Measurements from ENCODE around the gene PHLDA3. TPM values are rescaled to one million over a fixed set of nuclear protein-coding genes. Genes with fewer than 3 reads are reported as not detected.

PHLDA3 gene
- total RNA-seq, 2 donors from 2014 or later = 25.2 to 48.8 TPM

DNA sequence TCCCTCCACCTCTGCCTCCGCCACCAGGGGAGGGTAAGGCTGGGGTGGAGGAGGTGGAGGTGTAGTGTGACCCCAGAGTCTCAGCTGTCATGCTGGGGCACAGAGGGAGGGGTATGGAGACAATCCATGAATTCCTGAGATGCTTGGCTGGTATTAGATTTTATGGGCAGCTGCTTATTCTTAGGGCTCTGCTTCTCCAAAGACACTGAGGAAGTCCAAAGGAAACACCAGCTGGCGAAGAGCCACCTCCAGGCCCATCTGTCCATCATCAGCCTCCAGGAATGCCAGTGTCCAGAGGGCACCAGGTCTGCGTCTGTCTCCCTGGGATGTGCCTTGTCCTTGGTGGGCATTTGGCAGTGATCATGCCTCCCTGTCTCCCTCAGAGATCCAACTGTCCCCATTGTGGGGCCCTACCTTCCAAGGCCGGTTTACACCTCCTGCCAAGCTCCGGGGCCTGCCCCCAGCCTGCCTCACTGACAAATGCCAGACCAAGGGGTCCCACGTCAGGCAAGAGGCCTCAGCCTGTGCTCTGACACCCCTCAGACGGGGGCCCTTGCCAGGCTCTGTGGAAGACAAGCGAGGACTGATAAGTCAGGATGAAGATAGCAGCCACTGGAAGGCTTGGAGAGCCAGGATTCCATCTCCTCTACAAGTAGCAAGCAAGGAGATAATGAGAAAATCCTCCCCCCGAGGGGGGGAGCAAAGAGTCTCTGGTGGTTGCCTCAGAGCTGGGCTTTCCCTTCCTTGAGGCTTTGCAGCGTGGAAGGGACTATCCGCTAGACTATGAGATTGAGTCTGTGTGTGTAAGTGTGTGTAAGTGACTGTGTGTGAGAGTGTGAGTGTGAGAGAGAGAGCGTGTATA is 49.0 kb downstream of the PHLDA3 start:
- Histone ChIP-seq H3K27ac (no peak overlapping the region), H3K4me1 (no peaks in the 10 kb centered on the region), H3K36me3 (replicated peaks in 1 of 2; ENCODE audit: insufficient read depth in 1 of 2, low read depth in 2 of 2) (no peaks in the 10 kb centered on the region), H3K27me3 (no peaks in the 10 kb centered on the region), H3K4me3 (no peak overlapping the region), H3K9me3 (no peaks in the 10 kb centered on the region)
- DNase-seq = no peak
- 68 to 80% methylated on average over 7 to 12 of the region's 12 CpGs for WGBS, 2 donors
- TF ChIP-seq CTCF (IDR thresholded peaks at IDR 0.05) = no peak
- TF ChIP-seq POLR2A (IDR thresholded peaks at IDR 0.05) = no peak
- no peak for ATAC-seq
- intact Hi-C loops (cut with DNase I) = no loop called here

DNA sequence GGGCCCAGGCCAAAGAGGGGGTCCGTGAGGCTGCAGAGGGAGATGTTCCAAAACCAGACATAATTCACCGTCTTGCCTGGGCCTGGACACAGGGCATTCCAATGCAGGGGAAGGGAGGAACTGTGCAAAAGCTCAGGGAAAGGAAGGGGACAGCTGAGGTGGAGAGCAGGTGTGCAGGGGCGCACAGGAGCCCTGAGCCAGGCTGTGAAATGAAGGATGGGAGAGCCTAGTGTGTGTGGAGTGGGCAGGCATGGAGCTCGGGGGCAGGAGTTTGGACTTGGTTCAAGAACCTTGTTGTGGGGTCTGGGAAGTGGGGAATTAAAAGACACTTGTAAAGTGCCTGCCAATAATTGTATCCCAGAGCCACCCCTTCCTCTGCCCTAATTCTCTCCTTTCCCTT is 49.7 kb downstream of the PHLDA3 start:
- Histone ChIP-seq H3K27me3 (no peaks in the 10 kb centered on the region), H3K36me3 (replicated peaks in 1 of 2; ENCODE audit: insufficient read depth in 1 of 2, low read depth in 2 of 2) (no peaks in the 10 kb centered on the region), H3K4me1 (no peaks in the 10 kb centered on the region), H3K9me3 (no peaks in the 10 kb centered on the region), H3K4me3 (no peak overlapping the region), H3K27ac (no peak overlapping the region)
- WGBS, 2 donors = 88 to 92% methylated on average over 4 of the region's 4 CpGs
- no peak for ATAC-seq
- DNase-seq = no peak
- TF ChIP-seq POLR2A (IDR thresholded peaks at IDR 0.05) (no peak), CTCF (IDR thresholded peaks at IDR 0.05) (no peak)
- intact Hi-C loops (cut with DNase I) = no loop called here

DNA sequence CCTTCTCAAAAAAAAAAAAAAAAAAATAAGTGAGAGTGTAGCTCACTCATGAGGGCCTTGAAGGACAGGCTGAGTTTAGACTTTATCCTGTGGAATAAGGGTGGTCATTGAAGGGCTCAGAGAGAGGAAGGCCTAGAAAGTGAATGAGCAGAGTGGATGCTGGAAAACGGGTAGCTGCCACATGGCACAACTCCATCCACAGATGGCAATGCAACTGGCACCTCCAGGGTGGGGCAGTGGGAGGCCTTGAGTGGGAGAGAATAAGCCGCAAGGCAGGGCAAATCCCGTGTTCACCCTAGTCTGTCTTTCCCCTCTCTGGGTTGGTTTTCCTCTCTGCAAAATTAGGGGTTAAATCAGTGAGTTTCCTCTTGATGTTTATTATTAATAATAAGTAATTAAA is 50.5 kb downstream of the PHLDA3 start:
- Histone ChIP-seq H3K27me3 (no peaks in the 10 kb centered on the region), H3K36me3 (replicated peaks in 1 of 2; ENCODE audit: insufficient read depth in 1 of 2, low read depth in 2 of 2) (no peaks in the 10 kb centered on the region), H3K4me3 (no peak overlapping the region), H3K4me1 (no peaks in the 10 kb centered on the region), H3K27ac (no peak overlapping the region), H3K9me3 (no peaks in the 10 kb centered on the region)
- no peak for DNase-seq
- intact Hi-C loops (cut with DNase I) = no loop called here
- WGBS, 2 donors = 85 to 89% methylated on average over 3 of the region's 3 CpGs
- TF ChIP-seq POLR2A (IDR thresholded peaks at IDR 0.05) = no peak
- TF ChIP-seq CTCF (IDR thresholded peaks at IDR 0.05) = no peak
- no peak for ATAC-seq

Other genes with a start within 250 kb of the PHLDA3 start
- gene PKP1, start 185.7 kb downstream of the PHLDA3 start, total RNA-seq = under 1 TPM in 1 of 2 donors, not detected in 1; 0.33 TPM
- gene TNNT2, start 91.5 kb downstream of the PHLDA3 start, total RNA-seq = 1 to 10 TPM in 1 of 2 donors, not detected in 1; 1.8 TPM
- 10 to 100 TPM; 46.1 to 54.7 TPM for gene LAD1, start 69.9 kb downstream of the PHLDA3 start, total RNA-seq
- not detected for gene TNNI1, start 47.5 kb downstream of the PHLDA3 start, total RNA-seq
- gene CSRP1, start 37.9 kb upstream of the PHLDA3 start, total RNA-seq = 100 to 1,000 TPM; 127 to 245 TPM
- gene NAV1, start 69.9 kb upstream of the PHLDA3 start, total RNA-seq = 10 to 100 TPM; 11.5 to 13.7 TPM